Panc1 (cell line): ENCODE measurements around the gene CNTNAP4. TPM values are rescaled to one million over a fixed set of nuclear protein-coding genes. Genes with fewer than 3 reads are reported as not detected.

Experiments
- ATAC-seq: fragments of 200-7000 bp; cut with Tn5 transposase; 2 replicates; pipeline ENCODE4 v1.9.1; 2020; ENCODE audit warnings: mild to moderate bottlenecking, moderate library complexity
- BruUV-seq: library from RNA; stranded (reverse); fragments of 400-500 nt; replicated peaks from 2 replicates; lab custom pipeline; 2021; lab: Mats Ljungman, UMichigan
- CTCF ChIA-PET: fragments of 300-600 bp; sonication (Branson Sonifier 250); formaldehyde crosslinking; loops from one replicate; lab custom pipeline; 2022; ENCODE audit warnings: antibody characterized with exemption; lab: Charles Lee
- POLR2A ChIA-PET: fragments of 300-600 bp; sonication (Branson Sonifier 250); formaldehyde crosslinking; loops from one replicate; lab custom pipeline; 2022; ENCODE audit warnings: antibody characterized with exemption; lab: Charles Lee
- DNase-seq: peaks from one replicate; pipeline ENCODE4 v3.0.0-alpha.2; 2010; ENCODE audit warnings: low read depth, low spot score
- H3K27ac ChIP-seq: 2 replicates; pipeline ENCODE4 v1.5.1; 2011; ENCODE audit warnings: mild to moderate bottlenecking, low read length, inconsistent platforms
- H3K27me3 ChIP-seq: fragments of 200-500 bp; sonication (Bioruptor generic); 2 replicates; pipeline ENCODE4 v1.6.0; 2014; ENCODE audit warnings: low read length, inconsistent platforms; ENCODE audit not compliant: control insufficient read depth, insufficient read depth
- H3K36me3 ChIP-seq: fragments of 200-500 bp; sonication (Bioruptor generic); 2 replicates; pipeline ENCODE4 v1.5.1; 2014; ENCODE audit warnings: inconsistent platforms, mild to moderate bottlenecking, low read length, moderate library complexity; ENCODE audit not compliant: control insufficient read depth, insufficient read depth
- H3K4me1 ChIP-seq: 2 replicates; pipeline ENCODE4 v1.5.1; 2011; ENCODE audit warnings: inconsistent platforms, mild to moderate bottlenecking, low read length, moderate library complexity; ENCODE audit not compliant: control insufficient read depth, insufficient read depth
- H3K4me3 ChIP-seq, 2 experiments: 2 replicates each; pipeline ENCODE4 v1.5.1; 2011 to 2012; ENCODE audit warnings: low read depth in 2 of 2, low read length in 2 of 2, mild to moderate bottlenecking in 2 of 2, inconsistent platforms in 1 of 2, moderate library complexity in 1 of 2
- H3K9me3 ChIP-seq: fragments of 200-500 bp; sonication (Bioruptor generic); 2 replicates; pipeline ENCODE4 v1.5.1; 2014; ENCODE audit warnings: low read depth, mild to moderate bottlenecking, inconsistent platforms, low read length, moderate library complexity; ENCODE audit not compliant: control insufficient read depth, insufficient read depth
- CTCF ChIP-seq: fragments of 450-650 bp; IDR thresholded peaks from 2 replicates; pipeline ENCODE4 v1.5.1; 2017; ENCODE audit warnings: mild to moderate bottlenecking
- POLR2AphosphoS5 ChIP-seq: IDR thresholded peaks from 2 replicates; pipeline ENCODE4 v1.6.1; 2012; ENCODE audit warnings: mild to moderate bottlenecking, low read depth, low read length, moderate library complexity
- REST ChIP-seq, 2 experiments: IDR thresholded peaks; 2 replicates each; pipeline ENCODE4 v1.6.1; 2011 to 2012; ENCODE audit warnings: low read depth in 2 of 2, control low read depth in 1 of 2, low read length in 1 of 2, mild to moderate bottlenecking in 1 of 2, moderate library complexity in 1 of 2; ENCODE audit not compliant: insufficient read depth in 1 of 2
- SIN3A ChIP-seq: IDR thresholded peaks from 2 replicates; pipeline ENCODE4 v1.6.1; 2012; ENCODE audit warnings: low read depth, mild to moderate bottlenecking, low read length, moderate library complexity, borderline replicate concordance; ENCODE audit not compliant: insufficient read depth
- TCF7L2 ChIP-seq: IDR thresholded peaks from 2 replicates; pipeline ENCODE4 v1.6.1; 2011; ENCODE audit warnings: mild to moderate bottlenecking, low read depth, low read length, inconsistent platforms
- in situ Hi-C: cut with HindIII; loops from 2 replicates; pipeline ENCODE4 v1.10.0; 2016; ENCODE audit warnings: low sequenced_read_pairs, low pct_unique_long_range_greater_than_20kb
- intact Hi-C: fragments of 100-400 bp; cut with micrococcal nuclease; formaldehyde crosslinking; loops from one replicate; pipeline ENCODE4 v1.10.0; 2022; ENCODE audit not compliant: unreplicated experiment
- total RNA-seq: library from RNA; stranded (reverse); gene quantifications from one replicate; pipeline ENCODE4 v1.2.1, GENCODE V29; 2021; ENCODE audit not compliant: unreplicated experiment

The CNTNAP4 gene
- total RNA-seq, 1 experiment from 2014 or later, result not detected

- H3K4me1 ChIP-seq, result no peaks in the 10 kb centered on the region
- no peaks in the 10 kb centered on the region for H3K9me3 ChIP-seq
- ATAC-seq, result no peak
- H3K36me3 ChIP-seq, result no peaks in the 10 kb centered on the region
- ChIA-PET CTCF (no interaction called here), POLR2A (no interaction called here)
- in situ Hi-C loops, result no loop called here
- DNase-seq, result no peak
- intact Hi-C loops, result no loop called here
- no TSS peak for BruUV-seq
- TF ChIP-seq POLR2AphosphoS5 (no peak), TCF7L2 (no peak), SIN3A (no peak), CTCF (no peak), REST (IDR thresholded peaks at IDR 0.05; ENCODE audit: insufficient read depth in 1 of 2, low read depth in 2 of 2, low read length in 1 of 2) (no peak)
- no peaks in the 10 kb centered on the region for H3K27me3 ChIP-seq
- no peak overlapping the region for H3K4me3 ChIP-seq
- no peak overlapping the region for H3K27ac ChIP-seq
These were observed 68.0 kb downstream of the CNTNAP4 start for GRCh38 chr16:76345163-76345661.

- CTCF ChIA-PET, result no interaction called here
- Histone ChIP-seq H3K27ac (no peak overlapping the region), H3K4me1 (no peaks in the 10 kb centered on the region), H3K27me3 (no peaks in the 10 kb centered on the region), H3K36me3 (no peaks in the 10 kb centered on the region), H3K9me3 (no peaks in the 10 kb centered on the region), H3K4me3 (no peak overlapping the region)
- DNase-seq, result no peak
- no peak for TF ChIP-seq POLR2AphosphoS5
- no peak for TF ChIP-seq CTCF
- no peak for TF ChIP-seq TCF7L2
- no peak for TF ChIP-seq REST (IDR thresholded peaks at IDR 0.05; ENCODE audit: insufficient read depth in 1 of 2, low read depth in 2 of 2, low read length in 1 of 2)
- TF ChIP-seq SIN3A, result no peak
- POLR2A ChIA-PET, result no interaction called here
- no peak for ATAC-seq
- BruUV-seq, result no TSS peak
- intact Hi-C loops (no loop called here), in situ Hi-C loops (no loop called here)
These were observed 69.0 kb downstream of the CNTNAP4 start for GRCh38 chr16:76346210-76346609.
